Measurements from ENCODE around the gene EID2. TPM values are rescaled to one million over a fixed set of nuclear protein-coding genes. Genes with fewer than 3 reads are reported as not detected.
A peak's percentile ranks its signal among the peaks of the same experiment; 100 is the strongest.

Gene EID2
- total and polyA plus RNA-seq, 4 donors = 1.5 to 8.5 (median 4.5) TPM

- H3K4me1 ChIP-seq (ENCODE audit: control insufficient read depth in 4 of 4, insufficient read depth in 4 of 4, low read length in 3 of 4) = peaks cover 5 to 12% (median 7%) of the 10 kb centered on the region in 4 donors
- no peak overlapping the region for H3K9ac ChIP-seq (ENCODE audit: low read depth in 1 of 2, low read length in 2 of 2)
- peak overlapping the region in 1 of 3 donors; percentile 35 for H3K4me3 ChIP-seq (ENCODE audit: low read depth in 1 of 3, low read length in 3 of 3)
- no peak overlapping the region for H3K27ac ChIP-seq (ENCODE audit: low read depth in 1 of 2, low read length in 2 of 2)
- no peaks in the 10 kb centered on the region for H3K36me3 ChIP-seq (ENCODE audit: control insufficient read depth in 4 of 4, insufficient read depth in 3 of 4, low read depth in 1 of 4, low read length in 3 of 4)
- H3K27me3 ChIP-seq (ENCODE audit: control insufficient read depth in 4 of 4, insufficient read depth in 4 of 4, low read length in 3 of 4) = peaks cover 0 to 15% (median 9%) of the 10 kb centered on the region in 4 donors
- DNase-seq (ENCODE audit: low spot score) = no peak
- WGBS = 5% methylated on average over 44 of the region's 44 CpGs
- H3K9me3 ChIP-seq (ENCODE audit: control insufficient read depth in 4 of 4, low read length in 3 of 4) = peaks cover 0 to 2% (median 0%) of the 10 kb centered on the region in 4 donors
- TF ChIP-seq CTCF (IDR thresholded peaks at IDR 0.05; ENCODE audit: low read depth, low read length, missing input control) (no peak), ZBTB33 (IDR thresholded peaks at IDR 0.05) (no peak), RAD21 (IDR thresholded peaks at IDR 0.05) (no peak), JUND (IDR thresholded peaks at IDR 0.05) (no peak), RXRA (IDR thresholded peaks at IDR 0.05) (no peak), MAX (IDR thresholded peaks at IDR 0.05) (no peak), HNF4G (IDR thresholded peaks at IDR 0.05) (no peak), TAF1 (conservative IDR thresholded peaks at IDR 0.05) (no peak), ATF3 (IDR thresholded peaks at IDR 0.05) (no peak)
Measured at GRCh38 chr19:39515551-39516191, 24.3 kb downstream of the EID2 start.

GRCh38 chr19:39514840-39515550, 25.0 kb downstream of the EID2 start, which contains the start of gene SELENOV:
Gene SELENOV (plus strand): TSS chr19:39515139. CDS start chr19:39515213, 74 bp downstream.
- TF ChIP-seq RAD21 (IDR thresholded peaks at IDR 0.05) (no peak), NR2F2 (IDR thresholded peaks at IDR 0.05) (no peak), EGR1 (IDR thresholded peaks at IDR 0.05; ENCODE audit: low read depth in 2 of 2) (no peak), HNF4G (IDR thresholded peaks at IDR 0.05) (no peak), MAX (IDR thresholded peaks at IDR 0.05) (no peak), JUND (IDR thresholded peaks at IDR 0.05) (no peak), RXRA (IDR thresholded peaks at IDR 0.05) (no peak), GABPA (IDR thresholded peaks at IDR 0.05 in 1 of 2, conservative IDR thresholded peaks at IDR 0.05 in 1 of 2) (no peak), YY1 (IDR thresholded peaks at IDR 0.05) (no peak), FOXA2 (IDR thresholded peaks at IDR 0.05) (no peak)
- no peaks in the 10 kb centered on the region for H3K36me3 ChIP-seq (ENCODE audit: control insufficient read depth in 4 of 4, insufficient read depth in 3 of 4, low read depth in 1 of 4, low read length in 3 of 4)
- no peak within 1 kb of the TSS for H3K27ac ChIP-seq (ENCODE audit: low read depth in 1 of 2, low read length in 2 of 2)
- peaks cover 0 to 15% (median 9%) of the 10 kb centered on the region in 4 donors for H3K27me3 ChIP-seq (ENCODE audit: control insufficient read depth in 4 of 4, insufficient read depth in 4 of 4, low read length in 3 of 4)
- DNase-seq (ENCODE audit: low spot score) = no peak
- peak within 1 kb of the TSS in 1 of 3 donors; percentile 35 for H3K4me3 ChIP-seq (ENCODE audit: low read depth in 1 of 3, low read length in 3 of 3)
- H3K9me3 ChIP-seq (ENCODE audit: control insufficient read depth in 4 of 4, low read length in 3 of 4) = peaks cover 0 to 2% (median 0%) of the 10 kb centered on the region in 4 donors
- 2% methylated on average over 56 of the region's 56 CpGs for WGBS
- H3K4me1 ChIP-seq (ENCODE audit: control insufficient read depth in 4 of 4, insufficient read depth in 4 of 4, low read length in 3 of 4) = peaks cover 5 to 12% (median 7%) of the 10 kb centered on the region in 4 donors
- H3K9ac ChIP-seq (ENCODE audit: low read depth in 1 of 2, low read length in 2 of 2) = no peak within 1 kb of the TSS
